Purkinje cell (primary cell): ENCODE measurements around the gene NUTM2B. TPM values are rescaled to one million over a fixed set of nuclear protein-coding genes. Genes with fewer than 3 reads are reported as not detected.

Experiments used
- polyA plus RNA-seq: library from polyadenylated mRNA; unstranded; fragments of >200 nt; fragmentation: Nextera tagmentation; gene quantifications from 2 replicates; pipeline ENCODE4 v1.2.1, GENCODE V29; 2014

The NUTM2B gene, protein sequence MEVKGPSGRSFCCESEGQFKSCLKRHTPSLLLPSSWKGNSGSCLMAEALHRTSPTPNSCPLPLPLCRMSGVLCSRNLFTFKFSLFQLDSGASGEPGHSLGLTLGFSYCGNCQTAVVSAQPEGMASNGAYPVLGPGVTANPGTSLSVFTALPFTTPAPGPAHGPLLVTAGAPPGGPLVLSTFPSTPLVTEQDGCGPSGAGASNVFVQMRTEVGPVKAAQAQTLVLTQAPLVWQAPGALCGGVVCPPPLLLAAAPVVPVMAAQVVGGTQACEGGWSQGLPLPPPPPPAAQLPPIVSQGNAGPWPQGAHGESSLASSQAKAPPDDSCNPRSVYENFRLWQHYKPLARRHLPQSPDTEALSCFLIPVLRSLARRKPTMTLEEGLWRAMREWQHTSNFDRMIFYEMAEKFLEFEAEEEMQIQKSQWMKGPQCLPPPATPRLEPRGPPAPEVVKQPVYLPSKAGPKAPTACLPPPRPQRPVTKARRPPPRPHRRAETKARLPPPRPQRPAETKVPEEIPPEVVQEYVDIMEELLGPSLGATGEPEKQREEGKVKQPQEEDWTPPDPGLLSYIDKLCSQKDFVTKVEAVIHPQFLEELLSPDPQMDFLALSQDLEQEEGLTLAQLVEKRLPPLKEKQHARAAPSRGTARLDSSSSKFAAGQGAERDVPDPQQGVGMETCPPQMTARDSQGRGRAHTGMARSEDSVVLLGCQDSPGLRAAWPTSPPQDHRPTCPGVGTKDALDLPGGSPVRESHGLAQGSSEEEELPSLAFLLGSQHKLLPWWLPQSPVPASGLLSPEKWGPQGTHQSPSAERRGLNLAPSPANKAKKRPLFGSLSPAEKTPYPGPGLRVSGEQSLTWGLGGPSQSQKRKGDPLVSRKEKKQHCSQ
- polyA plus RNA-seq = not detected in 2 replicates

GRCh38 chr10:79702927-79703326, at the start of gene NUTM2B:
TSS of gene NUTM2B (plus strand) at chr10:79703227. CDS start at chr10:79703610, 383 bp downstream.

Other genes with a start within 250 kb of the NUTM2B start
- gene EIF5AL1, start 190.7 kb upstream of the NUTM2B start, polyA plus RNA-seq = 0.89 and 0.92 TPM in 2 replicates
- gene SFTPA2, start 142.8 kb upstream of the NUTM2B start, polyA plus RNA-seq = 0.14 and 0.28 TPM in 2 replicates
- gene SFTPA1, start 92.3 kb upstream of the NUTM2B start, polyA plus RNA-seq = not detected in 2 replicates
- gene NUTM2E, start 123.5 kb downstream of the NUTM2B start, polyA plus RNA-seq = not detected in 2 replicates
- 2.0 and 3.8 TPM in 2 replicates for gene SFTPD, start 245.9 kb downstream of the NUTM2B start, polyA plus RNA-seq